Lower leg skin (tissue), 4 donors: ENCODE data around the gene S100A5. TPM values are rescaled to one million over a fixed set of nuclear protein-coding genes. Genes with fewer than 3 reads are reported as not detected.

Experiments used
- DNase-seq, 2 donors: peaks; one replicate each; pipeline ENCODE4 v3.0.0-alpha.2; 2019; ENCODE audit warnings: low spot score in 2 of 2
- H3K4me3 ChIP-seq: fragments of 200-600 bp; sonication (generic); 2 replicates; pipeline ENCODE4 v1.5.1; 2017; ENCODE audit warnings: mild to moderate bottlenecking, low read depth; ENCODE audit not compliant: poor library complexity, severe bottlenecking
- CTCF ChIP-seq, 3 donors: fragments of 450-650 bp; IDR thresholded peaks; one replicate each; pipeline ENCODE4 v1.5.1; 2016; ENCODE audit warnings: antibody characterized with exemption in 3 of 3, mild to moderate bottlenecking in 3 of 3, moderate library complexity in 2 of 3
- POLR2A ChIP-seq, 2 donors: fragments of 450-650 bp; IDR thresholded peaks; one replicate each; pipeline ENCODE4 v1.6.1; 2016 to 2017; ENCODE audit warnings: antibody characterized with exemption in 2 of 2, mild to moderate bottlenecking in 1 of 2, moderate library complexity in 1 of 2
- WGBS, 2 donors: methylation state at CpG; one replicate each; pipeline ENCODE4 v1.1.5; 2018; 5-methylcytosine and 5-hydroxymethylcytosine counted together
- intact Hi-C: fragments of 100-400 bp; cut with DNase I; formaldehyde crosslinking; loops from one replicate; pipeline ENCODE4 v1.15.0; 2023; ENCODE audit warnings: low total_unique reads
- total RNA-seq, 4 donors: library from RNA; depleted of rRNA; stranded (reverse); fragments of >200 nt; gene quantifications; one replicate each; pipeline ENCODE4 v1.1.0, GENCODE V29; 2016

The S100A5 gene
- total RNA-seq, 4 donors from 2014 or later: not detected

- intact Hi-C loops: no loop called here
- DNase-seq: no peak
- WGBS, 2 donors: 90 to 91% methylated on average over 3 of the region's 3 CpGs
- no peak for TF ChIP-seq POLR2A (IDR thresholded peaks at IDR 0.05)
- TF ChIP-seq CTCF (IDR thresholded peaks at IDR 0.05): no peak
- H3K4me3 ChIP-seq: no peak overlapping the region
Observed at GRCh38 chr1:153503766-153504165, 37.0 kb downstream of the S100A5 start.

GRCh38 chr1:153498746-153499145, 42.0 kb downstream of the S100A5 start:
- intact Hi-C loops: no loop called here
- no peak overlapping the region for H3K4me3 ChIP-seq
- TF ChIP-seq CTCF (IDR thresholded peaks at IDR 0.05) (no peak), POLR2A (IDR thresholded peaks at IDR 0.05) (no peak)
- no peak for DNase-seq
- 18 to 28% methylated on average over 2 of the region's 2 CpGs for WGBS, 2 donors

- H3K4me3 ChIP-seq: no peak overlapping the region
- 53 to 67% methylated on average over 6 of the region's 6 CpGs for WGBS, 2 donors
- TF ChIP-seq POLR2A (IDR thresholded peaks at IDR 0.05): no peak
- no peak for TF ChIP-seq CTCF (IDR thresholded peaks at IDR 0.05)
- no peak for DNase-seq
- intact Hi-C loops: loop anchor here (2.0 kb wide), 1 partner anchor 143 kb away; no protein-coding TSS in a partner anchor
Observed at GRCh38 chr1:153495536-153495935, 45.2 kb downstream of the S100A5 start.

- intact Hi-C loops: loop anchor here (2.0 kb wide), 1 partner anchor 142 kb away; no protein-coding TSS in a partner anchor
- peak; percentile 65 to 93 for DNase-seq
- no peak overlapping the region for H3K4me3 ChIP-seq
- TF ChIP-seq POLR2A (IDR thresholded peaks at IDR 0.05) (no peak), CTCF (IDR thresholded peaks at IDR 0.05) (peak in 1 of 3 donors; percentile 85)
- 35 to 37% methylated on average over 6 of the region's 6 CpGs for WGBS, 2 donors
Observed at GRCh38 chr1:153494976-153495535, 45.7 kb downstream of the S100A5 start.

DNA sequence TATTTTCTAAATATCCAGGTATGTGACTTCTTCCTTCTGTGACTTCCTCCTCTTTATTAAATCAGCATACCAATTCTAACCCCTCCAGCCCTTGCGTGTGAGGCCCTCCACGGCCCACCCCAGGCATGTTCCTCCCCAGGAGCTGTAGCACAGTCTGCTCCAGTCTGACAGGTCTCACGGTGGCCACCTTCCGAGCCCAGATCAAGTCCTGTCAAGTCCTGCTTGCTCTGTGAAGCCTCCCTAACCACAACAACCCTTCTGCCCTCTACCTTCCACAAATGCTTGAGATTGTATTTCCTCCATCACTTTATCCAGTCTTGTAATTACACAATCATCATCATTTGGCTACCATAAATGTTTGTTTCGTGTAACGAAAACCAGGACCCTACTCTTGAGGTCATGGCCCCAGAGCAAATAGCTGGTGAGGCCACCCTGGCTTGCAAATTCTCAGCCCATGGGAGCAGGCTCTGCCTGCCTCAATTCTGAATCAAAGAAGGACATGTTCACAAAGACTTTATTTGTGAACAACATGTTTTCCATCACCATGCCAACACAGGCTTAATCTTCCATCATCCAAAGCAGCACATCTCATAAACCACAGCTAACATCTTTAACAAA, 47.3 kb downstream of the S100A5 start:
- 52 to 59% methylated on average over 6 of the region's 6 CpGs for WGBS, 2 donors
- DNase-seq: no peak
- intact Hi-C loops: no loop called here
- TF ChIP-seq CTCF (IDR thresholded peaks at IDR 0.05): no peak
- no peak for TF ChIP-seq POLR2A (IDR thresholded peaks at IDR 0.05)
- H3K4me3 ChIP-seq: no peak overlapping the region
